ENCODE data around the gene FEV.

Gene FEV

DNA sequence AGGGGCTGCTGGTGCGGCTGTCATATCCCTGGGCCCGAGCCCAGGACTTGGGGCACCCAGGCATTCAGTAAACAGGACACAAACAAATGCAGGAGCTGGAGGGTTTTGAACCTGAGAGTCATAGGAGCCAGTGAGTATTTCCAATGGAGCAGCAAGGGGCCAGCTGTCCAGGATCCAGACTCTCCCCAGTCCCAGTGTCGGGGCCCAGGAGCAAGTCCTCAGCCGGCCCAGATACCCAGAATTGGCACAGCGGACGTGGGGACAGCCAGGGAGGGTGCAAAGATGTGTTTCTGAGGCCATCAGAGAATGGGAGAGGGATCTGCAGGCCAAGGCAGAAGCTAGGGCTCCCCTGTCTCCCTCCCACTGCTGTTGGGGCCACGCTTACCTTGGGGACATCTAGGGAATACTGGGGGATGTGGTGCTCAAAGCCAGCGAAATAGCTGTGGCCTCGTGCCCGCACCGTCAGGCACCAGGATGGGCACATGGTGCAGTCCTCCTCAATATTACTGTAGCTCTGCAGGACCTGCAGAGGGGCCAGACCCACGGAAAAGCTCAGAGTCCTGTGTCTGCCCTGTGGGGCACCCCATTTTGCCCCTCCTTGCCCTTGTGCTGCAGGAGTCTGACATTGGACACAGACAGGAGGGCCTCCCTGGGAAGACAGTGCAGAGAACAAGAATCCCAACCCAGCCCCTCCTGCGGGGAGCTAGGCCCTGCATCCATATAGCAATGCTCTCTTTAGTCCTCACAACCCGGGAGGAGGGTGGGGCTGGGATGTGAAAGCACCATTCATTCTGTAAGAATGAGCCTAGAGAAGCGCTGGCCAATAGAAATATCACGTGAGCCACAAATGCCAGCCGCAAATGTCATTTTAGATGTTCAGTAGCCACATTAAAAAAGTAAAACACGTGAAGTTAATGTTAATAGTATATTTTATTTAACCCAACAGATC lies 40.9 kb upstream of the FEV start:
- H3K27me3 ChIP-seq (ENCODE audit: control insufficient read depth, insufficient read depth, low read length, poor library complexity, severe bottlenecking), result no peaks in the 10 kb centered on the region
- H3K4me1 ChIP-seq (ENCODE audit: control insufficient read depth, insufficient read depth, low read length), result peaks cover 8% of the 10 kb centered on the region
- no peak overlapping the region for H3K27ac ChIP-seq (ENCODE audit: insufficient read depth, low read depth, low read length, poor library complexity, severe bottlenecking)
- WGBS, 2 experiments, result 85 to 90% methylated on average over 17 of the region's 18 CpGs
- no peak overlapping the region for H3K4me3 ChIP-seq (ENCODE audit: insufficient read depth, low read depth, low read length)
- H3K9me3 ChIP-seq (ENCODE audit: control insufficient read depth, low read length), result no peaks in the 10 kb centered on the region
- H3K36me3 ChIP-seq (ENCODE audit: control insufficient read depth, insufficient read depth, low read length), result no peaks in the 10 kb centered on the region

DNA sequence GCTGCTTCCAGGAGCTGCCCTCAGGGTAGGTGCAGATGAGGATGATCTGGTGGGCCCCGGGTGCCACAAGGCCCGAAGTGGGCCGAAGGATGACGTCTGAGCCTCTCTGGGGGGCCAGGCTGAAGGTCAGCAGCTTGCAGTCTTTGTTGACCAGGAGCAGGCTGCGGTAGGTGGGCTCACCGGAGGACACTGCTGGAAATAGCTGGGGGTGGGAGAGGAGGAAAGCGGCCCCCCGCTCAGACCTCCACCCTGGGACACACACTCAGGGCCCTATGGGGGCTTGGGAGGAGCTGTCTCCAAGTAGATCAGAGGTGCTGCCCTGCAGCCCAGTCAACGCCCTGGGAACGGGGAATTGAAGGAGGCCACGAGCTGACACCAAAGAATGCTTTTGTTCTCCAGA lies 39.1 kb upstream of the FEV start:
- Histone ChIP-seq H3K9me3 (ENCODE audit: control insufficient read depth, low read length) (no peaks in the 10 kb centered on the region), H3K4me1 (ENCODE audit: control insufficient read depth, insufficient read depth, low read length) (peaks cover 8% of the 10 kb centered on the region), H3K27ac (ENCODE audit: insufficient read depth, low read depth, low read length, poor library complexity, severe bottlenecking) (no peak overlapping the region), H3K36me3 (ENCODE audit: control insufficient read depth, insufficient read depth, low read length) (no peaks in the 10 kb centered on the region), H3K4me3 (ENCODE audit: insufficient read depth, low read depth, low read length) (no peak overlapping the region), H3K27me3 (ENCODE audit: control insufficient read depth, insufficient read depth, low read length, poor library complexity, severe bottlenecking) (no peaks in the 10 kb centered on the region)
- WGBS, 2 experiments, result 62 to 68% methylated on average over 11 of the region's 11 CpGs

DNA sequence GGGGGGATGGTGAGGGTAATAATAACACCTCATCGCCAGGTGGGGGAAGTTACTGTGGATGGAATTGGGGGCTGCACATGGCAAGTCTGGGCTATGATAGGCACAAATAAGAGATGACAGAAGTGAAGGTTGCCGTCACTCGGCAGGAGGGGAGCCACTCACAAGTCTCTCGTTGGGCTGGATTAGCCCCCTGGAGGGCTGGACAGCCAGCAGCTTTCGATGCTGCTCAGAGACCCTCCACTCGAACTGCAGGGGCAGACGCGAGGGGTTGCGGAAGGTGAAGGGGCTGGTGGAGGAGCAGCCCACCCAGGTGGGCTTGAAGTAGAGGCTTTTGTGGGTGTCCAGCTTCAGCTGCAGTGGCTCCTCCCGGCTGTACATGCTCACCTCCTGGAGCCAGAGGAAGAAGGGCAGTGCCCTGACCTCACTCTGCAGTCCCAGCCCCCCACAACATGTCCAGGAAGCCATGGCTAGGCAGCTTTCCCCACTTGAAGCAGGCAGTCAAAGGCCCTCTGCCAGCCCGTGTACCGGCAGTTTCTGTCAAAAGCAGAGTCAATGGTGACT lies 38.1 kb upstream of the FEV start:
- H3K27me3 ChIP-seq (ENCODE audit: control insufficient read depth, insufficient read depth, low read length, poor library complexity, severe bottlenecking), result no peaks in the 10 kb centered on the region
- H3K4me1 ChIP-seq (ENCODE audit: control insufficient read depth, insufficient read depth, low read length), result peaks cover 8% of the 10 kb centered on the region
- WGBS, 2 experiments, result 83 to 86% methylated on average over 12 of the region's 12 CpGs
- H3K4me3 ChIP-seq (ENCODE audit: insufficient read depth, low read depth, low read length), result no peak overlapping the region
- no peak overlapping the region for H3K27ac ChIP-seq (ENCODE audit: insufficient read depth, low read depth, low read length, poor library complexity, severe bottlenecking)
- H3K9me3 ChIP-seq (ENCODE audit: control insufficient read depth, low read length), result no peaks in the 10 kb centered on the region
- H3K36me3 ChIP-seq (ENCODE audit: control insufficient read depth, insufficient read depth, low read length), result no peaks in the 10 kb centered on the region

DNA sequence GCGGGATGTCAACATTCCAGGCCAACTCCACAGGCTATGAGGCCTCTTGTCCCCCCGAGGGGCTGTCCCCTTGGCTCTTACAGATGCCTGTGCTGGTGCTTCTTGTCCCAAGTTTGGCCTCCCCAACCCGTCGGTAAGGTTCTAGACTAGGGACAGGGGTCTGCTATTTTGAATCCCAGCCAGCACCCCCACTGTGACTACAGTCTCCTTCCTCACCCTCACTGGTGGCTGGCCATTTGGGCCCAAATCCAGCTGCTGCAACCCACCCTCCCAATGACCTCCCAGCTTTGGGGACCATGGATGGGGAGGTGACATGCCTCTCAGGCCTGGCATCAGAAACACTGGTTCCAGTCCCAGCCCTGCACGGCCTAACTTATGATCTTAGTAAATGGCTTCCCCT lies 37.6 kb upstream of the FEV start:
- no peaks in the 10 kb centered on the region for H3K36me3 ChIP-seq (ENCODE audit: control insufficient read depth, insufficient read depth, low read length)
- H3K9me3 ChIP-seq (ENCODE audit: control insufficient read depth, low read length), result no peaks in the 10 kb centered on the region
- 91 to 93% methylated on average over 5 of the region's 5 CpGs for WGBS, 2 experiments
- no peak overlapping the region for H3K4me3 ChIP-seq (ENCODE audit: insufficient read depth, low read depth, low read length)
- H3K27me3 ChIP-seq (ENCODE audit: control insufficient read depth, insufficient read depth, low read length, poor library complexity, severe bottlenecking), result no peaks in the 10 kb centered on the region
- peaks cover 8% of the 10 kb centered on the region for H3K4me1 ChIP-seq (ENCODE audit: control insufficient read depth, insufficient read depth, low read length)
- H3K27ac ChIP-seq (ENCODE audit: insufficient read depth, low read depth, low read length, poor library complexity, severe bottlenecking), result no peak overlapping the region

DNA sequence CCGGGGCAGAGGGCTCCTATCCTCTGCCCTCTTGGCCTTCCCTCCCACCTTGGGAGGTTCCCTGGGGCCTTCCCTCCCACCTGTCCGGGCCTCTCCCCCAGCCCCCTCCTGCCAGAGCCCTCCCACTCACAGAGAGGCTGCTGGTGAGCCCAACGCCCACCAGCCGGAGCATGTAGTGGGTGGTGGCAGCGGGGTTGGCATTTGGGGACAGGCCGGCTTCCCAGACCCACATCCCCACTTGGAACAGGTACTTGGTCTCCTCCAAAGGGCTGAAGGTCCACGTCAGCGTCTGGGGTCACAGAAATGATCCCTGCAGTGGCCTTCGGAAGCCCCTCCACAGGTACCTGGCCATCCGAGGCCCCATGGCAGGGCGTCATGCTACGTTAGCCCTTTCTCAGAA lies 37.1 kb upstream of the FEV start:
- Histone ChIP-seq H3K4me3 (ENCODE audit: insufficient read depth, low read depth, low read length) (no peak overlapping the region), H3K4me1 (ENCODE audit: control insufficient read depth, insufficient read depth, low read length) (peaks cover 8% of the 10 kb centered on the region), H3K9me3 (ENCODE audit: control insufficient read depth, low read length) (no peaks in the 10 kb centered on the region), H3K27me3 (ENCODE audit: control insufficient read depth, insufficient read depth, low read length, poor library complexity, severe bottlenecking) (no peaks in the 10 kb centered on the region), H3K36me3 (ENCODE audit: control insufficient read depth, insufficient read depth, low read length) (no peaks in the 10 kb centered on the region), H3K27ac (ENCODE audit: insufficient read depth, low read depth, low read length, poor library complexity, severe bottlenecking) (no peak overlapping the region)
- WGBS, 2 experiments, result 92 to 93% methylated on average over 12 of the region's 12 CpGs

DNA sequence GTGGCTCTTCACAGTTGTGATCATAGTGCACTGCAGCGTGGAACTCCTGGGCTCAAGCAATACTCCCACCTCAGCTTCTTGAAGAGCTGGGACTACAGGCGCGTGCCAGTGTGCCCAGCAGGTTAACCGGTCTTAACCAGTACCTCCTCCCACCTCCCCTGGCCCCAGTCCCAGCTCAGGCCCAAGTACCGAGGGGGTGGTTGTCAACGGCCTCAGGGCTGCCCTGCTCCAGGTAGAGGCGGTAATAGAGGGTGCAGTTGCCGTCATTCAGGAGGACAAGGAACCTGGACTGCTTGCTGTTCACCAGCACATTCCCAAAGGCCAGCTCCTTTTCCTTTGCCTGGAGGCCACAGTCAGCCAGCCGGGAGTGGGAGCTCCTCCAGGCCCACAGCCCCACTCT lies 36.6 kb upstream of the FEV start:
- WGBS, 2 experiments, result 91 to 93% methylated on average over 9 of the region's 9 CpGs
- no peak overlapping the region for H3K4me3 ChIP-seq (ENCODE audit: insufficient read depth, low read depth, low read length)
- no peaks in the 10 kb centered on the region for H3K9me3 ChIP-seq (ENCODE audit: control insufficient read depth, low read length)
- no peaks in the 10 kb centered on the region for H3K36me3 ChIP-seq (ENCODE audit: control insufficient read depth, insufficient read depth, low read length)
- H3K27ac ChIP-seq (ENCODE audit: insufficient read depth, low read depth, low read length, poor library complexity, severe bottlenecking), result no peak overlapping the region
- H3K4me1 ChIP-seq (ENCODE audit: control insufficient read depth, insufficient read depth, low read length), result peaks cover 8% of the 10 kb centered on the region
- no peaks in the 10 kb centered on the region for H3K27me3 ChIP-seq (ENCODE audit: control insufficient read depth, insufficient read depth, low read length, poor library complexity, severe bottlenecking)

DNA sequence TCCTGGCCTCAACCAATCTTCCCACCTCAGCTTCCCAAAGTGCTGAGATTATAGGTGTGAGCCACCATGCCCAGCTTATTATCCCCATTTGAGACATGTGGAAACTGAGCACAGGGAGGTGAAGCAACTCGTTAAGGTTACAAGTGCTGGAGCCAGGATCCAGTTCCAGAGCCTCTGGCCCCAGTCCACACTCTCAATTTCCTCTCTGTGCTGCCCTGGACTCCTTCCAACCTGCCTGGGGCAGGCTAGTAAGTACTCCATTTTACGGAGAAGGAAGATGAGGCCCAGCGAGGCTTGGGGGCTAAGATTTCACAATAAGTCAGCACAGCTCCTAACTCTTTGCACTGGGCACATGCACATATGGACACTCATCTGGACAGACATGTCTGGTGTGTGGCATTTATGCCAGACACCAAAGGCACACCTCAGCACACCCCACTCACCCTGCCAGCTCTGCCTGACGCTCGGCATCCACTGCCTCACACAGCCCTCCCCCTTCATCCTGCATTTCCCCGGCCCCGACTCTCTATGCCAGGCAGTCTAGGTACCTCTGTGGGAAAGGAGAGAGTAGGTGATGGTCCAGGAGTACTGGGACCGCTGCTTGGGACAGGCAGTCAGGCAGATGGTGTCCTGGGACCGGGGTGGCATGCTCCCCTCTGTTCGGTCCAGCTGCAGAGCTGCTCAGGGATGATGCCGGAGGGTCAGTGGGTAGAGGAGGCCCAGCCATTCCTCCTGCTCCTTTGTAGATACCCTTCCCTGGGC lies 35.8 kb upstream of the FEV start:
- no peaks in the 10 kb centered on the region for H3K36me3 ChIP-seq (ENCODE audit: control insufficient read depth, insufficient read depth, low read length)
- no peak overlapping the region for H3K27ac ChIP-seq (ENCODE audit: insufficient read depth, low read depth, low read length, poor library complexity, severe bottlenecking)
- 86 to 90% methylated on average over 10 to 11 of the region's 11 CpGs for WGBS, 2 experiments
- no peaks in the 10 kb centered on the region for H3K9me3 ChIP-seq (ENCODE audit: control insufficient read depth, low read length)
- no peaks in the 10 kb centered on the region for H3K27me3 ChIP-seq (ENCODE audit: control insufficient read depth, insufficient read depth, low read length, poor library complexity, severe bottlenecking)
- peaks cover 8% of the 10 kb centered on the region for H3K4me1 ChIP-seq (ENCODE audit: control insufficient read depth, insufficient read depth, low read length)
- no peak overlapping the region for H3K4me3 ChIP-seq (ENCODE audit: insufficient read depth, low read depth, low read length)

DNA sequence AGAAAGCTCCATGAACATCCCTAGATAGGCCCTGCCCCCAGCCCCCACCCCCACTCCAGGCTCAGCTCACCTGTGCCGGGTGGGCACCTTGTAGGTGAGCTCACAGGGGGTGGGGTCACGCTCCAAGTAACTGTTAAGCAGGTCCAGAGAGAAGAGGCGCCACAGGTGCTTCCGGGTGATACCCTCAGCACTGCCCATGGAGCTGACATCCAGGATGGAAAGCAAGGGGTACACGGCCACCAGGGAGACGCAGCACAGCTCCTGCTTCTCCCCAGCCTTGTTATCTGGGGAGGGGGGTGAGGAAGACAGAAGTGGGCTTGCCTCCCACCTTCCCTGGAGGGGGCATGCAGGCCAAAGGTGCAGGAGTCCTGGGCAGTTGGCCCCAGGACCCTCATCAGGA lies 34.5 kb upstream of the FEV start:
- 84 to 87% methylated on average over 6 of the region's 6 CpGs for WGBS, 2 experiments
- Histone ChIP-seq H3K9me3 (ENCODE audit: control insufficient read depth, low read length) (no peaks in the 10 kb centered on the region), H3K4me1 (ENCODE audit: control insufficient read depth, insufficient read depth, low read length) (peaks cover 8% of the 10 kb centered on the region), H3K27ac (ENCODE audit: insufficient read depth, low read depth, low read length, poor library complexity, severe bottlenecking) (no peak overlapping the region), H3K36me3 (ENCODE audit: control insufficient read depth, insufficient read depth, low read length) (no peaks in the 10 kb centered on the region), H3K27me3 (ENCODE audit: control insufficient read depth, insufficient read depth, low read length, poor library complexity, severe bottlenecking) (peaks cover 2% of the 10 kb centered on the region), H3K4me3 (ENCODE audit: insufficient read depth, low read depth, low read length) (no peak overlapping the region)

DNA sequence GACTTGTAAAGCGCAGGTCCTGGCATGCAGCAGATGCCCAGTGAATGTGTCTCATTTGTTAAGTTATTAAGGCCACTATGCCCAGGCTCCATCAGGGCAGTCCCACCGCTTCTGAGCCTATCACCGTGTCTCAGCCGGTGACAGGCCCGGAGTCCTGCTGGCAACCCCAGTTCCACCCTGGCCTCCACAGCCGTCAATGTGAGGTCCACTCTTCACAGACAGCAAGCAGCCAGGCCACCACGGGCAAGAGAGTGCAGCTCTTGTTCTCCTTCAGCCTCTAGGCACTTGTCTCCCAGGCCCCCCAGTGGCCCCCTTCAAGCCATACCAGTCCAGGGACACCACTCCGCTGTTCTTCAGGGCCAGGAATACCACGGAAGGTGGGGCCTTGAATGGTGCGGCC lies 33.7 kb upstream of the FEV start:
- Histone ChIP-seq H3K27me3 (ENCODE audit: control insufficient read depth, insufficient read depth, low read length, poor library complexity, severe bottlenecking) (peaks cover 9% of the 10 kb centered on the region), H3K36me3 (ENCODE audit: control insufficient read depth, insufficient read depth, low read length) (no peaks in the 10 kb centered on the region), H3K4me3 (ENCODE audit: insufficient read depth, low read depth, low read length) (no peak overlapping the region), H3K9me3 (ENCODE audit: control insufficient read depth, low read length) (no peaks in the 10 kb centered on the region), H3K4me1 (ENCODE audit: control insufficient read depth, insufficient read depth, low read length) (peaks cover 4% of the 10 kb centered on the region), H3K27ac (ENCODE audit: insufficient read depth, low read depth, low read length, poor library complexity, severe bottlenecking) (no peak overlapping the region)
- WGBS, 2 experiments, result 91 to 93% methylated on average over 10 of the region's 10 CpGs

DNA sequence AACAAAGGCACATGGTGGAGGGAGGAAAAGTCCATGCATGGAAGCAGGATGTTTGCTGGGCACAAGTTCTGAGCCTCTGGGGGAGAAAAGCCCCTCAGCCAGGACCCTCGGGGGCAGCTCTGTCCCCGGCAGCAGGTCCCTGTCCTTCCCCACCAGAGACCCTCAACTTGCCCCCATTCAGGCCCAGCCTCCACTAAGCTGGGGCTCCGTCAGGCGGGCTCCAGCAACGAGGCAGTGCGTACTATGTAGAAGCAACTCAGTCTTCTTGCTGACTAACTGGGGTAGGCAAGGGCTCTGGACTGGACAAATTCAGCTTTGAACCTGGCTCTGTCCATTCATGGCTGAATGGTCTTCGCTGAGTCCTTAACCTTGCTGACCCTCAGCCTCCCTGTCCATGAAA lies 33.3 kb upstream of the FEV start:
- Histone ChIP-seq H3K4me3 (ENCODE audit: insufficient read depth, low read depth, low read length) (no peak overlapping the region), H3K27me3 (ENCODE audit: control insufficient read depth, insufficient read depth, low read length, poor library complexity, severe bottlenecking) (peaks cover 13% of the 10 kb centered on the region), H3K4me1 (ENCODE audit: control insufficient read depth, insufficient read depth, low read length) (peaks cover 3% of the 10 kb centered on the region), H3K36me3 (ENCODE audit: control insufficient read depth, insufficient read depth, low read length) (no peaks in the 10 kb centered on the region), H3K27ac (ENCODE audit: insufficient read depth, low read depth, low read length, poor library complexity, severe bottlenecking) (no peak overlapping the region), H3K9me3 (ENCODE audit: control insufficient read depth, low read length) (no peaks in the 10 kb centered on the region)
- 92% methylated on average over 7 of the region's 7 CpGs for WGBS, 2 experiments

Measured in ectodermal cell (in vitro differentiated cells).